NCI-H748 (cell line): ENCODE measurements around the gene CUBN.
"Not testable (repeated sequence)": the region's sequence is repeated elsewhere in the genome, so short reads cannot be mapped to it uniquely, and the experiment has no call there.

Source experiments
- DNase-seq: peaks from one replicate; lab custom pipeline; 2025; ENCODE audit not compliant: unreplicated experiment; lab: John Stamatoyannopoulos, UW

Gene CUBN

GRCh38 chr10:17141504-17142229, 12.1 kb upstream of the CUBN start:
- DNase-seq = no peak

- DNase-seq = no peak
Measured at GRCh38 chr10:17140386-17140761, 10.8 kb upstream of the CUBN start.

- no peak for DNase-seq
Measured at GRCh38 chr10:17138460-17139042, 8.9 kb upstream of the CUBN start.

- DNase-seq = no peak
Measured at GRCh38 chr10:17134737-17135260, 5.2 kb upstream of the CUBN start.

- no peak for DNase-seq
Measured at GRCh38 chr10:17134282-17134681, 4.7 kb upstream of the CUBN start.

GRCh38 chr10:17128261-17128660, 1.4 kb downstream of the CUBN start:
- DNase-seq = no peak

- DNase-seq = no peak
Measured at GRCh38 chr10:17126327-17126726, 3.3 kb downstream of the CUBN start.

GRCh38 chr10:17125206-17125893, 4.3 kb downstream of the CUBN start:
- no peak for DNase-seq

GRCh38 chr10:17123961-17124360, 5.7 kb downstream of the CUBN start:
- no peak for DNase-seq

GRCh38 chr10:17122726-17123661, 6.6 kb downstream of the CUBN start:
- no peak for DNase-seq

- DNase-seq = no peak
Measured at GRCh38 chr10:17122052-17122451, 7.6 kb downstream of the CUBN start.

- no peak for DNase-seq
Measured at GRCh38 chr10:17120694-17121093, 8.9 kb downstream of the CUBN start.

- DNase-seq = no peak
Measured at GRCh38 chr10:17119845-17120244, 9.8 kb downstream of the CUBN start.

- DNase-seq = no peak
Measured at GRCh38 chr10:17116193-17116592, 13.4 kb downstream of the CUBN start.

- no peak for DNase-seq
Measured at GRCh38 chr10:17115683-17116082, 13.9 kb downstream of the CUBN start.

- DNase-seq = not testable (repeated sequence)
Measured at GRCh38 chr10:17114878-17115444, 14.7 kb downstream of the CUBN start.

GRCh38 chr10:17113889-17114540, 15.6 kb downstream of the CUBN start:
- peak; percentile 30 for DNase-seq

- DNase-seq = no peak
Measured at GRCh38 chr10:17113346-17113745, 16.3 kb downstream of the CUBN start.

GRCh38 chr10:17112566-17112965, 17.0 kb downstream of the CUBN start:
- no peak for DNase-seq
